Hematopoietic multipotent progenitor cell (in vitro differentiated cells): Measurements from ENCODE around the gene CFTR. TPM values are rescaled to one million over a fixed set of nuclear protein-coding genes. Genes with fewer than 3 reads are reported as not detected.
"Not testable (repeated sequence)": the region's sequence is repeated elsewhere in the genome, so short reads cannot be mapped to it uniquely, and the experiment has no call there.

Source experiments
- DNase-seq, 3 donors: peaks; one replicate each; pipeline ENCODE4 v3.0.0-alpha.2; 2011 to 2015; ENCODE audit warnings: low read depth in 2 of 3, low spot score in 2 of 3
- total RNA-seq: library from RNA; depleted of rRNA; stranded (reverse); fragments of >200 nt; gene quantifications from one replicate; pipeline ENCODE4 v1.2.3, GENCODE V29; 2012

CFTR gene
- not detected for total RNA-seq

GRCh38 chr7:117479225-117480054 lies at the start of gene CFTR:
CFTR (plus strand) TSS chr7:117480025; CDS start chr7:117480095, 70 bp downstream.
- DNase-seq, result peak in 1 of 3 donors; percentile 3

- DNase-seq, result no peak
Observed at GRCh38 chr7:117435475-117436043, 44.3 kb upstream of the CFTR start.

- DNase-seq, result no peak
Observed at GRCh38 chr7:117444646-117445045, 35.2 kb upstream of the CFTR start.

GRCh38 chr7:117445206-117445605 lies 34.6 kb upstream of the CFTR start:
- DNase-seq, result no peak

GRCh38 chr7:117446220-117446815 lies 33.5 kb upstream of the CFTR start:
- no peak for DNase-seq

GRCh38 chr7:117448655-117449054 lies 31.2 kb upstream of the CFTR start:
- DNase-seq, result no peak

- peak in 1 of 3 donors; percentile 61 for DNase-seq
Observed at GRCh38 chr7:117458977-117459583, 20.7 kb upstream of the CFTR start.

- no peak for DNase-seq
Observed at GRCh38 chr7:117459735-117460134, 20.1 kb upstream of the CFTR start.

GRCh38 chr7:117460815-117461214 lies 19.0 kb upstream of the CFTR start:
- DNase-seq, result not testable (repeated sequence)

GRCh38 chr7:117468174-117468573 lies 11.7 kb upstream of the CFTR start:
- DNase-seq, result no peak

GRCh38 chr7:117470777-117471176 lies 9.0 kb upstream of the CFTR start:
- no peak for DNase-seq

- no peak for DNase-seq
Observed at GRCh38 chr7:117472335-117472734, 7.5 kb upstream of the CFTR start.

- DNase-seq, result no peak
Observed at GRCh38 chr7:117476557-117477215, 3.1 kb upstream of the CFTR start.

GRCh38 chr7:117478836-117479224 lies 995 bp upstream of the CFTR start:
- DNase-seq, result no peak

GRCh38 chr7:117480055-117480362 lies 184 bp downstream of the CFTR start:
- peak in 1 of 3 donors; percentile 4 for DNase-seq

GRCh38 chr7:117480978-117481377 lies 1.2 kb downstream of the CFTR start:
- no peak for DNase-seq

- no peak for DNase-seq
Observed at GRCh38 chr7:117485118-117485620, 5.3 kb downstream of the CFTR start.

GRCh38 chr7:117489016-117489415 lies 9.2 kb downstream of the CFTR start:
- DNase-seq, result no peak

GRCh38 chr7:117489430-117489829 lies 9.6 kb downstream of the CFTR start:
- DNase-seq, result no peak

- DNase-seq, result no peak
Observed at GRCh38 chr7:117489911-117490310, 10.1 kb downstream of the CFTR start.

- peak in 1 of 3 donors; percentile 23 for DNase-seq
Observed at GRCh38 chr7:117492649-117493048, 12.8 kb downstream of the CFTR start.
